ENCODE data around the gene C11orf54.

DNA sequence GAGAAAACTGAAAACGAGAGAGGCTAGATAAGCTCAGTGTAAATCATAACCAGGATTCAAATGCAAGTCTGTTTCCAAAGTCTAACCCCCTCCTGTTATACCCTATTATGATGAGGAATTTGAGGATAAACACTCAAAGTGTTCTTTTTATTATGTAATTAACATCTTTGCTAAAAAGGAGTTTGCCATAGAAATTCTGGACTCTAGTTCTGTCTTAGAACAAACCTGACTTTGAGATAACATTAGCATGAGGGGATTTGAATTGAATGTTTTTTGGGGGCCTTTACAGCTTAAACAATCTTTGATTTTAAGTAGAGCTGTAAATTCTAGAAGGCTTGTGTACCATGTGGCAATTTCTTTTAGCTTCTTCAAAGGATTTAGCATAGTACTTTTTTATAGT lies 9.5 kb downstream of the C11orf54 start:
- no peak for TF ChIP-seq POLR2A (IDR thresholded peaks at IDR 0.05; ENCODE audit: low read length)
- no peak for TF ChIP-seq GATA1 (IDR thresholded peaks at IDR 0.05; ENCODE audit: low read depth, low read length)

Measured in erythroblast (primary cell).